Fibroblast of skin of right quadriceps (primary cell): Measurements from ENCODE around the gene LHX1.

Experiments used
- DNase-seq: peaks from one replicate; pipeline ENCODE4 v3.0.0-alpha.2; 2013

The LHX1 gene

GRCh38 chr17:36975922-36976515 is 38.7 kb downstream of the LHX1 start:
- DNase-seq: no peak

- DNase-seq: no peak
Measured at GRCh38 chr17:36977066-36977465, 39.8 kb downstream of the LHX1 start.

GRCh38 chr17:36977568-36977967 is 40.3 kb downstream of the LHX1 start:
- no peak for DNase-seq

GRCh38 chr17:36978810-36979564 is 41.7 kb downstream of the LHX1 start:
- peak; percentile 37 for DNase-seq

- no peak for DNase-seq
Measured at GRCh38 chr17:36979565-36979941, 42.3 kb downstream of the LHX1 start.

GRCh38 chr17:36980280-36980761 is 43.0 kb downstream of the LHX1 start:
- DNase-seq: peak; percentile 21

- no peak for DNase-seq
Measured at GRCh38 chr17:36983618-36984017, 46.3 kb downstream of the LHX1 start.

- no peak for DNase-seq
Measured at GRCh38 chr17:36989173-36989572, 51.9 kb downstream of the LHX1 start.

GRCh38 chr17:36992701-36993100 is 55.4 kb downstream of the LHX1 start:
- no peak for DNase-seq

- DNase-seq: no peak
Measured at GRCh38 chr17:36993227-36993626, 56.0 kb downstream of the LHX1 start.
